ENCODE data around the gene MFSD6. TPM values are rescaled to one million over a fixed set of nuclear protein-coding genes. Genes with fewer than 3 reads are reported as not detected.

The MFSD6 gene
- polyA plus RNA-seq, 1 of the 3 experiments (the other 2 are of a cell fraction): 15.1 TPM

DNA sequence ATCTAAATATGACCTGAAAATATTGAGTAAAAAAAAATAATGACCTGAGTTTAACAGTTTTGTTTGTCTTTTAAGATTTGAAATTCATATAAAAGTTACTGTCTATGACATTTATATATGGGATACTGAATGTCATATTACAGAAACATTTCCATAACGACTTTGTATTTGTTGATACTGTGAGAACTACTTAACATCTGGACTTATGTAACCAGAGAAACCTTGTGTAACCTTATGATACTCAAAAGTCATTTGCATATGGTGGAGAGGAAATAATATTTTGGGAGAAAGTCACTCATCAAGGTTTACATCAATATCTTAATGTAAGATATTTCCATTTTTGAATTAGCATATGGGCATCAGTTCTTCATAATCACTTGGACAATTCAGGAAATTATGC lies 12.6 kb downstream of the MFSD6 start:
- Histone ChIP-seq H3K4me1 (ENCODE audit: control insufficient read depth in 1 of 2, insufficient read depth in 2 of 2, low read depth in 1 of 2, low read length in 1 of 2) (peaks cover 4 to 5% of the 10 kb centered on the region in 2 experiments; a peak in 3 of 4 replicates), H3K4me2 (no peak overlapping the region), H3K9ac (no peak overlapping the region), H3K4me3 (ENCODE audit: low read depth in 2 of 2, low read length in 1 of 2) (no peak overlapping the region), H3K36me3 (replicated peaks in 1 of 2; ENCODE audit: control insufficient read depth in 1 of 2, insufficient read depth in 2 of 2, low read length in 1 of 2) (no peaks in the 10 kb centered on the region), H3K27me3 (ENCODE audit: insufficient read depth) (no peaks in the 10 kb centered on the region), H3K9me3 (no peaks in the 10 kb centered on the region), H4K20me1 (ENCODE audit: insufficient read depth) (no peaks in the 10 kb centered on the region), H3K79me2 (ENCODE audit: insufficient read depth) (no peaks in the 10 kb centered on the region), H3K27ac (ENCODE audit: low read depth in 2 of 2, low read length in 1 of 2) (no peak overlapping the region), H2AFZ (ENCODE audit: low read depth) (no peak overlapping the region), H3F3A (replicated peaks; ENCODE audit: insufficient read depth) (no peaks in the 10 kb centered on the region), H3K9me2 (no peaks in the 10 kb centered on the region)
- TF ChIP-seq GATA2 (CRISPR knock-in tag; IDR thresholded peaks at IDR 0.05) (no peak), NRF1 (IDR thresholded peaks at IDR 0.05; ENCODE audit: low read depth, low read length) (no peak), FOSL2 (IDR thresholded peaks at IDR 0.05; ENCODE audit: borderline replicate concordance, low read depth) (no peak), GABPA (IDR thresholded peaks at IDR 0.05; ENCODE audit: low read depth) (no peak), POLR2AphosphoS5 (IDR thresholded peaks at IDR 0.05; ENCODE audit: low read depth, low read length) (no peak), RCOR1 (IDR thresholded peaks at IDR 0.05; ENCODE audit: low read length) (no peak), RXRA (IDR thresholded peaks at IDR 0.05; ENCODE audit: borderline replicate concordance, low read depth) (no peak), NFIC (IDR thresholded peaks at IDR 0.05; ENCODE audit: borderline replicate concordance) (no peak), TEAD4 (IDR thresholded peaks at IDR 0.05; ENCODE audit: borderline replicate concordance, insufficient read depth) (no peak), EZH2phosphoT487 (IDR thresholded peaks at IDR 0.05; ENCODE audit: borderline replicate concordance, low read depth) (no peak), YY1 (IDR thresholded peaks at IDR 0.05; ENCODE audit: low read depth) (no peak), CHD2 (IDR thresholded peaks at IDR 0.05; ENCODE audit: low read length, partially characterized antibody) (no peak), MEF2A (IDR thresholded peaks at IDR 0.05; ENCODE audit: borderline replicate concordance, low read depth) (no peak), JUND (IDR thresholded peaks at IDR 0.05) (no peak), RFX5 (IDR thresholded peaks at IDR 0.05; ENCODE audit: low read length) (no peak)
- TF ChIP-seq, protein P1, sequence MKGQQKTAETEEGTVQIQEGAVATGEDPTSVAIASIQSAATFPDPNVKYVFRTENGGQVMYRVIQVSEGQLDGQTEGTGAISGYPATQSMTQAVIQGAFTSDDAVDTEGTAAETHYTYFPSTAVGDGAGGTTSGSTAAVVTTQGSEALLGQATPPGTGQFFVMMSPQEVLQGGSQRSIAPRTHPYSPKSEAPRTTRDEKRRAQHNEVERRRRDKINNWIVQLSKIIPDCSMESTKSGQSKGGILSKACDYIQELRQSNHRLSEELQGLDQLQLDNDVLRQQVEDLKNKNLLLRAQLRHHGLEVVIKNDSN (IDR thresholded peaks at IDR 0.05; ENCODE audit: borderline replicate concordance, low read depth): no peak
- TF ChIP-seq, protein P2, sequence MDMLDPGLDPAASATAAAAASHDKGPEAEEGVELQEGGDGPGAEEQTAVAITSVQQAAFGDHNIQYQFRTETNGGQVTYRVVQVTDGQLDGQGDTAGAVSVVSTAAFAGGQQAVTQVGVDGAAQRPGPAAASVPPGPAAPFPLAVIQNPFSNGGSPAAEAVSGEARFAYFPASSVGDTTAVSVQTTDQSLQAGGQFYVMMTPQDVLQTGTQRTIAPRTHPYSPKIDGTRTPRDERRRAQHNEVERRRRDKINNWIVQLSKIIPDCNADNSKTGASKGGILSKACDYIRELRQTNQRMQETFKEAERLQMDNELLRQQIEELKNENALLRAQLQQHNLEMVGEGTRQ (IDR thresholded peaks at IDR 0.05; ENCODE audit: borderline replicate concordance, low read depth, low read length): no peak
- DNase-seq: no peak
- ChIA-PET CTCF (no interaction called here), POLR2A (no interaction called here)
- 85% methylated on average over 1 of the region's 1 CpG for WGBS (ENCODE audit: low lambda C conversion rate)

DNA sequence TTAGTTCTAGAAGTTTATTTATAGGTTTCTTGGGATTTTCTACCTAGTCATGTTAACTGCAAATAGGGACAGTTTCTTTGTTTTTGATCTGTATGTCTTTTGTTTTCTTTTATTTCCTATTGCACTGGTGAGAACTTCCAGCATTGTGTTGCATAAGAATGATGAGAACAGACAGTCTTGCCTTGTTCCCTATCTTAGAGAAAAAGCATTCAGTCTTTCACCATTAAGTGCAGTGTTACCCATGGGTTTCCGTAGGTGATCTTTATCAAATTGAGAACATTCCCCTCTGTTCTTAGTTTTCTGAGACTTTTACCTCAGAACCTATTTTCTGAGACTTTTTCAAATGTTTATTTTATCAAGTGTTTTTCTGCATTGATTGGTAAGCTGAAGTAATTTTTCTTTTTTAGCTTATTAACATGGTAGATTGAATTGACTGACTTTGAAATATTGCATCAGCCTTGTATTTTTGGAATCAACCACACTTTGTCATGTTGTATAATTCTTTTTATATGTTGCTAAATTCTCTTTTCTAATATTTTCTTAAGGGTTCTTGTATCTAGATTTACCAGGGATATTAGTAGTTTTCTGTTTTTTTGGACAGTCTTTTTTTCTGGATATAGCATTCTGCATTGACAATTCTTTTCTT lies 17.2 kb downstream of the MFSD6 start:
- ChIA-PET CTCF (interaction anchor here (0.9 to 1.0 kb wide), 2 partner anchors 14 to 76 kb away, joined by 3 read pairs; no protein-coding TSS in a partner anchor), POLR2A (no interaction called here)
- 100% methylated on average over 1 of the region's 1 CpG for WGBS (ENCODE audit: low lambda C conversion rate)
- Histone ChIP-seq H3K36me3 (replicated peaks in 1 of 2; ENCODE audit: control insufficient read depth in 1 of 2, insufficient read depth in 2 of 2, low read length in 1 of 2) (no peaks in the 10 kb centered on the region), H3K27me3 (ENCODE audit: insufficient read depth) (no peaks in the 10 kb centered on the region), H3K79me2 (ENCODE audit: insufficient read depth) (no peaks in the 10 kb centered on the region), H3K4me3 (ENCODE audit: low read depth in 2 of 2, low read length in 1 of 2) (no peak overlapping the region), H4K20me1 (ENCODE audit: insufficient read depth) (no peaks in the 10 kb centered on the region), H3K9me2 (no peaks in the 10 kb centered on the region), H3K4me2 (no peak overlapping the region), H3K9ac (no peak overlapping the region), H3K4me1 (ENCODE audit: control insufficient read depth in 1 of 2, insufficient read depth in 2 of 2, low read depth in 1 of 2, low read length in 1 of 2) (no peaks in the 10 kb centered on the region), H3K9me3 (no peaks in the 10 kb centered on the region), H2AFZ (ENCODE audit: low read depth) (no peak overlapping the region), H3F3A (replicated peaks; ENCODE audit: insufficient read depth) (no peaks in the 10 kb centered on the region), H3K27ac (ENCODE audit: low read depth in 2 of 2, low read length in 1 of 2) (no peak overlapping the region)
- no peak for DNase-seq
- no peak for TF ChIP-seq EZH2phosphoT487 (IDR thresholded peaks at IDR 0.05; ENCODE audit: borderline replicate concordance, low read depth)
- no peak for TF ChIP-seq TCF12 (IDR thresholded peaks at IDR 0.05)
- TF ChIP-seq, protein P3, sequence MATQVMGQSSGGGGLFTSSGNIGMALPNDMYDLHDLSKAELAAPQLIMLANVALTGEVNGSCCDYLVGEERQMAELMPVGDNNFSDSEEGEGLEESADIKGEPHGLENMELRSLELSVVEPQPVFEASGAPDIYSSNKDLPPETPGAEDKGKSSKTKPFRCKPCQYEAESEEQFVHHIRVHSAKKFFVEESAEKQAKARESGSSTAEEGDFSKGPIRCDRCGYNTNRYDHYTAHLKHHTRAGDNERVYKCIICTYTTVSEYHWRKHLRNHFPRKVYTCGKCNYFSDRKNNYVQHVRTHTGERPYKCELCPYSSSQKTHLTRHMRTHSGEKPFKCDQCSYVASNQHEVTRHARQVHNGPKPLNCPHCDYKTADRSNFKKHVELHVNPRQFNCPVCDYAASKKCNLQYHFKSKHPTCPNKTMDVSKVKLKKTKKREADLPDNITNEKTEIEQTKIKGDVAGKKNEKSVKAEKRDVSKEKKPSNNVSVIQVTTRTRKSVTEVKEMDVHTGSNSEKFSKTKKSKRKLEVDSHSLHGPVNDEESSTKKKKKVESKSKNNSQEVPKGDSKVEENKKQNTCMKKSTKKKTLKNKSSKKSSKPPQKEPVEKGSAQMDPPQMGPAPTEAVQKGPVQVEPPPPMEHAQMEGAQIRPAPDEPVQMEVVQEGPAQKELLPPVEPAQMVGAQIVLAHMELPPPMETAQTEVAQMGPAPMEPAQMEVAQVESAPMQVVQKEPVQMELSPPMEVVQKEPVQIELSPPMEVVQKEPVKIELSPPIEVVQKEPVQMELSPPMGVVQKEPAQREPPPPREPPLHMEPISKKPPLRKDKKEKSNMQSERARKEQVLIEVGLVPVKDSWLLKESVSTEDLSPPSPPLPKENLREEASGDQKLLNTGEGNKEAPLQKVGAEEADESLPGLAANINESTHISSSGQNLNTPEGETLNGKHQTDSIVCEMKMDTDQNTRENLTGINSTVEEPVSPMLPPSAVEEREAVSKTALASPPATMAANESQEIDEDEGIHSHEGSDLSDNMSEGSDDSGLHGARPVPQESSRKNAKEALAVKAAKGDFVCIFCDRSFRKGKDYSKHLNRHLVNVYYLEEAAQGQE (IDR thresholded peaks at IDR 0.05; ENCODE audit: low read depth, low read length): no peak
- TF ChIP-seq MXI1 (IDR thresholded peaks at IDR 0.05; ENCODE audit: low read depth, low read length): no peak
- TF ChIP-seq SIN3A (IDR thresholded peaks at IDR 0.05; ENCODE audit: borderline replicate concordance, low read depth, low read length): no peak
- TF ChIP-seq TEAD4 (IDR thresholded peaks at IDR 0.05; ENCODE audit: borderline replicate concordance, insufficient read depth): no peak
- no peak for TF ChIP-seq TAF1 (IDR thresholded peaks at IDR 0.05; ENCODE audit: borderline replicate concordance, low read depth, low read length)
